ENCODE data around the gene SBK1. TPM values are rescaled to one million over a fixed set of nuclear protein-coding genes. Genes with fewer than 3 reads are reported as not detected.

SBK1 gene
- total and polyA plus RNA-seq, 2 donors from 2014 or later, result 1.4 to 2.5 TPM

DNA sequence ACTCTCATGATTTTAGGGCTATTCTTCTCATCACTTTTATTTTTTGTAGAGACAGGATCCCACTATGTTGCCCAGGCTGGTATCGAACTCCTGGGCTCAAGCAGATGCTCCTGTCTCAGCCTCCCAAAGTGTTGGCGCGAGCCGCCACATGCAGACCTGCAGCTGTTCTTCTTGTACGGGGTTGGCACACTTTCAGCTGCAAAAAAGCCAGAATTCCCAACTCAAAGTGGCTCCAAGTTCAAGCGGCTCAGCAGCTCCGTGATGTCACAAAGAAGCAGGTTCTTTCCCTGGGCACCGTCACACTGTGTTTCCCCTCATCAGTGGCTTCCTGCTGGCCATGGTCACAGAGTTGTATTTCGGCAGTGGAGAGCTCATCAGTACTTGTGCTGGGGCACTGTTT, 6.7 kb upstream of the SBK1 start:
- no peak for DNase-seq
- Histone ChIP-seq H3K9me3 (ENCODE audit: control insufficient read depth in 2 of 3, insufficient read depth in 1 of 3, low read length in 3 of 3) (no peaks in the 10 kb centered on the region), H3K27ac (ENCODE audit: low read depth in 2 of 2, low read length in 2 of 2) (no peak overlapping the region), H3K4me1 (ENCODE audit: control insufficient read depth in 2 of 3, insufficient read depth in 2 of 3, low read depth in 1 of 3, low read length in 3 of 3) (no peaks in the 10 kb centered on the region), H3K36me3 (ENCODE audit: control insufficient read depth in 2 of 3, insufficient read depth in 3 of 3, low read length in 3 of 3) (no peaks in the 10 kb centered on the region), H3K27me3 (ENCODE audit: control insufficient read depth, insufficient read depth, low read length) (no peaks in the 10 kb centered on the region), H3K4me3 (ENCODE audit: low read length in 3 of 3) (no peak overlapping the region), H3K9ac (ENCODE audit: low read length in 3 of 3) (no peak overlapping the region)
- intact Hi-C loops (cut with DNase I), result no loop called here
- TF ChIP-seq, protein P1, sequence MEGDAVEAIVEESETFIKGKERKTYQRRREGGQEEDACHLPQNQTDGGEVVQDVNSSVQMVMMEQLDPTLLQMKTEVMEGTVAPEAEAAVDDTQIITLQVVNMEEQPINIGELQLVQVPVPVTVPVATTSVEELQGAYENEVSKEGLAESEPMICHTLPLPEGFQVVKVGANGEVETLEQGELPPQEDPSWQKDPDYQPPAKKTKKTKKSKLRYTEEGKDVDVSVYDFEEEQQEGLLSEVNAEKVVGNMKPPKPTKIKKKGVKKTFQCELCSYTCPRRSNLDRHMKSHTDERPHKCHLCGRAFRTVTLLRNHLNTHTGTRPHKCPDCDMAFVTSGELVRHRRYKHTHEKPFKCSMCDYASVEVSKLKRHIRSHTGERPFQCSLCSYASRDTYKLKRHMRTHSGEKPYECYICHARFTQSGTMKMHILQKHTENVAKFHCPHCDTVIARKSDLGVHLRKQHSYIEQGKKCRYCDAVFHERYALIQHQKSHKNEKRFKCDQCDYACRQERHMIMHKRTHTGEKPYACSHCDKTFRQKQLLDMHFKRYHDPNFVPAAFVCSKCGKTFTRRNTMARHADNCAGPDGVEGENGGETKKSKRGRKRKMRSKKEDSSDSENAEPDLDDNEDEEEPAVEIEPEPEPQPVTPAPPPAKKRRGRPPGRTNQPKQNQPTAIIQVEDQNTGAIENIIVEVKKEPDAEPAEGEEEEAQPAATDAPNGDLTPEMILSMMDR (IDR thresholded peaks at IDR 0.05; ENCODE audit: borderline replicate concordance, extremely low read depth, insufficient read depth), result no peak
- no peak for FAIRE-seq

DNA sequence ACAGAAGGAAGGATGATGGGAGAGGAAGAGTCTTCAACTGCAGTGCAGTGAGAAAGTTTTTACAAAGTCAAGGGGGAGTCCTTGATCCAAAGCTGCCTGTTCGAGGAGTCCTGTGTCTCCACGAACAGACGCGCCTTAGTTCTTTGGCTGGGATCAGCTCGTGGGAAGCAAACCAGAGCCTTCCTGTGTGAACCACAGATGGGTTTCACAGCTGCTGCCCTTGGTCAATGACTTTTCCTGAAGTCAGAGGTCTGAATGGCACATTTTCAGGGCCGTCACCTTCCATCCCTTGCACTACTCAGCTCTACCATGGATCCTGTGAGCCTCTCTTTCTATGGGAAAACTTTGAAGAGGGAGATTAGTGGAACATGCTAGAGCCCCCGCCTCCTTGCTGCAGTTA, 4.2 kb upstream of the SBK1 start:
- Histone ChIP-seq H3K27ac (ENCODE audit: low read depth in 2 of 2, low read length in 2 of 2) (no peak overlapping the region), H3K27me3 (ENCODE audit: control insufficient read depth, insufficient read depth, low read length) (no peaks in the 10 kb centered on the region), H3K9me3 (ENCODE audit: control insufficient read depth in 2 of 3, insufficient read depth in 1 of 3, low read length in 3 of 3) (no peaks in the 10 kb centered on the region), H3K4me1 (ENCODE audit: control insufficient read depth in 2 of 3, insufficient read depth in 2 of 3, low read depth in 1 of 3, low read length in 3 of 3) (peaks cover 0 to 4% (median 0%) of the 10 kb centered on the region in 3 donors), H3K4me3 (ENCODE audit: low read length in 3 of 3) (no peak overlapping the region), H3K9ac (ENCODE audit: low read length in 3 of 3) (no peak overlapping the region), H3K36me3 (ENCODE audit: control insufficient read depth in 2 of 3, insufficient read depth in 3 of 3, low read length in 3 of 3) (no peaks in the 10 kb centered on the region)
- FAIRE-seq, result no peak
- no peak for DNase-seq
- intact Hi-C loops (cut with DNase I), result no loop called here
- TF ChIP-seq, protein P1 (IDR thresholded peaks at IDR 0.05; ENCODE audit: borderline replicate concordance, extremely low read depth, insufficient read depth), result no peak

DNA sequence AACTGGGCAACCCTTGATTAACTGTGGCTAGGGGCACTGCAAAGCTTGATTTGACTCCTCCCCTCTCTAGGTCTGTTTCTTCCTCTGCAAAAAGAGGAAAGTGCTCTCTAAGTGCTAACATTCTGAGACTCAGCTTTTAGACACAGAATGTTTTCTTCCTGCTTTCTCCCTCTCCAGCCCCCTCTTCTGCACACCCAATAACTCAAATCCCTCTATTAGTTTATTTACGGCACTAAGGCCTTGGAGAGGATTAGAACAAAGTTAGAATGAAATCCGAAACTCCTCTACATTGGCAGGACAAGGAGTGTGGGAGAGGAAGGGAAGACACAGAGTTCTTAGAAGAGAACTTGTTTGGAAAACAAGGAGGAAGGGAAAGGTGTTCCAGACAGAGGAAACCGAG, 3.3 kb upstream of the SBK1 start:
- FAIRE-seq (no peak), DNase-seq (peak in 1 of 5 donors; percentile 29)
- intact Hi-C loops (cut with DNase I), result no loop called here
- Histone ChIP-seq H3K9ac (ENCODE audit: low read length in 3 of 3) (no peak overlapping the region), H3K36me3 (ENCODE audit: control insufficient read depth in 2 of 3, insufficient read depth in 3 of 3, low read length in 3 of 3) (no peaks in the 10 kb centered on the region), H3K27me3 (ENCODE audit: control insufficient read depth, insufficient read depth, low read length) (no peaks in the 10 kb centered on the region), H3K4me1 (ENCODE audit: control insufficient read depth in 2 of 3, insufficient read depth in 2 of 3, low read depth in 1 of 3, low read length in 3 of 3) (peaks cover 0 to 4% (median 0%) of the 10 kb centered on the region in 3 donors), H3K9me3 (ENCODE audit: control insufficient read depth in 2 of 3, insufficient read depth in 1 of 3, low read length in 3 of 3) (no peaks in the 10 kb centered on the region), H3K27ac (ENCODE audit: low read depth in 2 of 2, low read length in 2 of 2) (no peak overlapping the region), H3K4me3 (ENCODE audit: low read length in 3 of 3) (no peak overlapping the region)
- TF ChIP-seq, protein P1 (IDR thresholded peaks at IDR 0.05; ENCODE audit: borderline replicate concordance, extremely low read depth, insufficient read depth), result no peak
